NCI-H69 (cell line): ENCODE data around the gene CHRNA7.

Source experiments
- DNase-seq: peaks from one replicate; lab custom pipeline; 2025; lab: John Stamatoyannopoulos, UW

The CHRNA7 gene

GRCh38 chr15:32029862-32030781 lies at the start of gene CHRNA7:
Gene CHRNA7 (plus strand): TSS chr15:32030515. CDS start chr15:32030595, 80 bp downstream.
- peak; percentile 90 for DNase-seq

DNA sequence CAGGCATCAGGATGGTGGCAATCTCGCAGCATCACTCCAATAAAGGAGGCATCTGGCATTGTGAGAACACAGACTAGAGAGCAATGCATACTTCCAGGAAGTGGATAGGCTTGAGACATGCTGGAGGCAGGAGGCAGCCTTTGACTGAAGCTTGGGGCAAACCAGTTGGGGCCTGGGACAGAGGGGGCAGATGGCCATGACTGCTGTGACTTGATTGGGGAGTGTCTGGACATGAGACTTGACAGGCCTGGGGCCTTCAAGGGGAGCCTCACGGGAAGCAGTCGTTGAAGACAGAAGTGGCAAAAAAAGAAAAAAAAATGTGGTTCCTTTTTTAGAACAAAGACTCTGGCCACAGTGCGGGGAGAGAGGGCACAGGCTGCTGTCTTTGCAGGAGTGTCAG lies 44.7 kb upstream of the CHRNA7 start:
- DNase-seq: no peak

DNA sequence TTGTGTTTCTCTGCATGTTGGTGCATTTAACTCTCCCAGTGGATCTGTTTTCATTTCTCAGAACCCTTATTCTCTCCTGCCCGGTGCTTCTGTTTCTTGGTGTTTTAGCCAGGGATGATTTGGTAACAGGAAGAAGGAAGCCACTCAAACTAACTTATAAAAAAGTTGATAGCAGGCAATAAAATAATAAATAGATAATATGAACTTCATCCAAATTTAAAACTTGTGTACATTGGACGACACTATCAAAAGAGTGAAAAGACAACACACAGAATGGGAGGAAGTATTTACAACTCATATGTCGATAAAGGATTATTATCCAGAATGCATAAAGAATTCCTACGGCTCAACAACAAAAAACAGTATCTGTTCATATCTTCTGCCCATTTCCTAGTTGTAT lies 37.3 kb upstream of the CHRNA7 start:
- DNase-seq: no peak

GRCh38 chr15:31997711-31998110 lies 32.6 kb upstream of the CHRNA7 start:
- no peak for DNase-seq

- no peak for DNase-seq
Observed at GRCh38 chr15:32003558-32003957, 26.8 kb upstream of the CHRNA7 start.

DNA sequence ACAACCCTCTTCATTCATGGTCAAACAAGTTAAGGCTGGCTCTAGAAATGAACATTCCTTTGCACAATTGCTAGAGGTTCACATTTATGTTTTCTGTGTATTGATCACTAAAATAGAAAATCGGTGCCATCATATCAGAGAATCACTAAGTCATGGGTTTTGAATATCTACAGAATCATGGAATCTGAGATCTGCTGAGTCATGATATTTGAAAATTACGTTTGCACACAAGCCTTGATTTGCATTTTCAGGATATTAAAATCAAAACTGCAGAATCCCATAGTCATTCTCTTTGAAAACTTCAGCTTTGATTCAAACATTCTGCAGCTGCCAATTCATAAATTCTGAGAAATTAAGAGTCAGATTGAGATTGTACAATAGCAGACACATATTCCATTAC lies 26.1 kb upstream of the CHRNA7 start:
- DNase-seq: no peak

DNA sequence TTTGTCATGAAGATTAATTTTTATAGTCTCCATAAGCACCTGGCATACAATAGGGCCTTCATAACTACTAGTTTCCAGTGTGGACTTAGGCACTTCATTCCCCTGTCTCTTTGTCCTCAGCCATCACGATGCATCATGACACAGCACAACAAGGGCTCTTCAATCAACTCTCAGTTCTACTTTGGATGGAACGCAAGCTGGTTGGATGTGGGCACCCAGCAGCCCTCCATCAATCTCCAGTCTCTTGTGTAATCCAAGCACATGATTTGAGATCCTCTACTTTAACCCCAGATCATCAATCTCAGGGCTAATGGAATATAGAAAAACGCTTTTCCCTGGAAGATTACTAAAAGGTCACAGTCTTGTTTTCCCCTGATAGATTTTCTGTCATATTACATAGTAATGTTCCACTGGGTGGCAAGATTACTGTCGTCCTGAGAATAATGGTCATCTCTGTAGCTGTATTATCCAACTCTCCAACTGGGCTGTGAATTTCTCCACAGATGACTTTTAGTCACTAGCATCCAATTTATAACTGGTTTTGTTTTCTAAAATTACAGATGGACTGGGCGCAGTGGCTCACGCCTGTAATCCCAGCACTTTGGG lies 22.9 kb upstream of the CHRNA7 start:
- DNase-seq: no peak

- no peak for DNase-seq
Observed at GRCh38 chr15:32014953-32015352, 15.4 kb upstream of the CHRNA7 start.

GRCh38 chr15:32020156-32020555 lies 10.2 kb upstream of the CHRNA7 start:
- no peak for DNase-seq

- DNase-seq: peak; percentile 11
Observed at GRCh38 chr15:32028921-32029320, 1.4 kb upstream of the CHRNA7 start.

DNA sequence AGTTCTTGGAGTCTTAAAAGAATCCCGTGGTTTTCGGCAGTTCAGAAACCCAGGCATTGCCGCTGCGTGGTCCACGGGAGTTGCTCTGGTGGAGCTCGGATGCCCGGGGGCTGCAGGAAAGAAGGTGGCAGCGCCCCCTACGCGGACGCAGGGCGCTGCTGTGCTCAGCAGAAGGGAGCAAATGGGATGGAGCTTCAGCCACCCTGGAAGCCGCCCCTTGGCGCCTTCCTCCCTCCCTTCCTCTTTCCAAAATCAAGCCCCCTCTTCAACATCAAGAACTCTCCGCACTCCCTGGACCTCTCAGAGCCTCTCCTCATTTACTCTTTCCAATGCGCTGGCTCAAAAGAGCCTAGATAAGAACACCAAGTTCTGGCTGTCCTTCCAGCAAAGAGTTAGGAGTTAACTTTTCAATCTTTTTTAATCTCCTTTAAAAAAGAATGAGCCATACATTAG lies 880 bp upstream of the CHRNA7 start:
- DNase-seq: peak; percentile 58

DNA sequence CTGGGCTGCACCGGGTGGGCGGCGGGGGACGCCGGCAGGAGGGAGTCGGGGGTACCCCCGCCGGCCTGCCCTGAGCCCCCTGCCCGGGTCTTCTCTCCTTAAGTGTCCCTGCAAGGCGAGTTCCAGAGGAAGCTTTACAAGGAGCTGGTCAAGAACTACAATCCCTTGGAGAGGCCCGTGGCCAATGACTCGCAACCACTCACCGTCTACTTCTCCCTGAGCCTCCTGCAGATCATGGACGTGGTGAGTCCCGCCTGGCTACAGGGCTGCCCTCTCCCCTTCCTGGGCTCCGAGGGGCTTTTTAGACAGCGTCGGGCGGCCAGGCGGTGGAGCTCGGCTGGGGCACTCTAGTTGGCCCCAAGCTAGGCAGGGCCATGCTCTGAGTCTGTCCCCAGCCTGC lies 480 bp downstream of the CHRNA7 start:
- DNase-seq: peak; percentile 15

DNA sequence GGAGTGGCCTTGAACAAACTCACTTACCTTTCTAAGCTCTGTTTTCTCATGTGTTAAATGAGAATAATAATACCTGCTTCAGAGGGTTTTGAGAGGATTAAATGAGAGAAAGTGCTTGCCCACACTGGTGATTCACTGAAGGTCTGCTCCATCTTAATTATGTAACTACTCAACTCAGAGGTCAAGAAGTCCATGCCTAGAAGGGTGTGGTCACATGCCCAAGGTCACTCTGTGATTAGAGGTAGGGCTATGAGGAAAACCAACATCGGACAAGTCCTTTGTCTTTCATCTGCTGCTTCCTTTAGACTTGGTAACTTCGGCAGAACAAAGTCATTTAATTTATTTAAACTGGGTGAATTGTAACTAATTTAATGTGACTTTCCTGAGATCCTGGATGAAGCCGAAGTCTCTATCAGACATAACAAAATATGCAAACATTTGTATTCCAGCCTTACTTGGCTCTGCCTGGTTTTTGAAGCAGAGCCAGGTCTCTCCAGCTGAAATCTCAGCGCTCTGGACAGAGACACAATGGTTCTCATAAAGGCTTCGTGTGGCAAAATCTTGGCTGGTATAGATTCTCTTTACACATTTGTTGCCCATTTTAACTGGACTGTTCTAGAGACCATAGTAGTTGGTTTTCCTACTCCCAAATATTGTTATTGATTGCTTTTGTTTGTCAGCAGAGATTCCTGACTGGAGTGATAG lies 3.0 kb downstream of the CHRNA7 start:
- DNase-seq: no peak

GRCh38 chr15:32034106-32034505 lies 3.8 kb downstream of the CHRNA7 start:
- no peak for DNase-seq

- no peak for DNase-seq
Observed at GRCh38 chr15:32035285-32035684, 5.0 kb downstream of the CHRNA7 start.

DNA sequence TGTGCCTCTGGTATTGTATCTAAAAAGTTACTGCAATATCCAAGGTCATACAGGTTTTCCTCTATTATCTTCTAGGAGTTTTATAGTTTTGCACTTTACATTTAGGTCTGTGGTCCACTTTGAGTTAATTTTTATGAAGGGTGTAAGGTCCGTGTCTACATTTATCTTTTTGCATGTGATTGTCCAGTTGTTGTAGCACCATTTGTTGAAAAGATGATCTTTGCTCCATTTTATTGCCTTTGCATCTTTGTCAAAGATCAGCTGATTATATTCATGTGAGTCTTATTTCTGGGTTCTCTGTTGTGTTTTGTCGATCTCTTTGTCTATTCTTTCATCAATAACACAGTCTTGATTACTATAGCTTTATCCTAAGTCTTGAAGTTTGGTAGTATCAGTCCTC lies 6.7 kb downstream of the CHRNA7 start:
- DNase-seq: no peak

- DNase-seq: no peak
Observed at GRCh38 chr15:32041294-32041693, 11.0 kb downstream of the CHRNA7 start.

- peak; percentile 68 for DNase-seq
Observed at GRCh38 chr15:32042269-32042972, 12.1 kb downstream of the CHRNA7 start.

DNA sequence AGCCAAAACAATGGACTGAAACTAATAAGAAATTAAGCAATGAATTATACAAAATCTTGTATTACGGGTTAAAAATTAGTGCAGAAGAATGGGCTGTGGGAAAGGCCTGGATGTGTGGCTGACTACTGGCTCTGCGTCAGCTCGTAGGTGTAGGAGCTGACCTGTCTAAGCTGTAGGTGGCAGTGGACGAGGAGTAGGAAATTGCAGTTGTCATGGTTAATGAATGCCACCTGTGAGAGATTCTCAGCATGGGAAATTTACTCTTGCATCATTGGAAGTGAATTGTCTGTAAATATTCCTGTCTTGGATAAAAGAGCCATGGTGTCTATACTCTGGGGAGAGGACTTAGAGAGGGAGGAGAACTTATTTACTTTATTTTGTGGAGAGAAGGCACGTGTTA lies 23.4 kb downstream of the CHRNA7 start:
- peak; percentile 42 for DNase-seq

- DNase-seq: no peak
Observed at GRCh38 chr15:32057876-32058425, 27.6 kb downstream of the CHRNA7 start.

- DNase-seq: peak; percentile 8
Observed at GRCh38 chr15:32060706-32061105, 30.4 kb downstream of the CHRNA7 start.

- DNase-seq: no peak
Observed at GRCh38 chr15:32067115-32067514, 36.8 kb downstream of the CHRNA7 start.
